Medulla oblongata (tissue), 1 donor: ENCODE data around the gene TARDBP.
"Not testable (repeated sequence)": the region's sequence is repeated elsewhere in the genome, so short reads cannot be mapped to it uniquely, and the experiment has no call there.

ENCODE experiments used
- DNase-seq: peaks from one replicate; pipeline ENCODE4 v3.0.0-alpha.2; 2015; ENCODE audit errors: extremely low spot score

Gene TARDBP

GRCh38 chr1:11059968-11060830, 47.7 kb downstream of the TARDBP start, which contains the start of gene SRM:
Gene SRM (minus strand): TSS chr1:11060018. CDS start chr1:11059943, 75 bp downstream.
- peak; percentile 95 for DNase-seq

GRCh38 chr1:11061652-11062365, 49.4 kb downstream of the TARDBP start:
- DNase-seq, result no peak

- DNase-seq, result no peak
Observed at GRCh38 chr1:11062965-11063401, 50.5 kb downstream of the TARDBP start.

GRCh38 chr1:11063937-11064537, 51.6 kb downstream of the TARDBP start:
- not testable (repeated sequence) for DNase-seq

GRCh38 chr1:11064942-11065341, 52.5 kb downstream of the TARDBP start:
- no peak for DNase-seq

GRCh38 chr1:11065796-11066195, 53.3 kb downstream of the TARDBP start:
- no peak for DNase-seq

GRCh38 chr1:11067716-11068599, 55.5 kb downstream of the TARDBP start:
- DNase-seq, result peak; percentile 42

GRCh38 chr1:11068600-11069473, 56.4 kb downstream of the TARDBP start:
- peak; percentile 61 for DNase-seq

GRCh38 chr1:11070876-11071275, 58.4 kb downstream of the TARDBP start:
- DNase-seq, result no peak

GRCh38 chr1:11071463-11072215, 59.2 kb downstream of the TARDBP start:
- DNase-seq, result no peak

- DNase-seq, result no peak
Observed at GRCh38 chr1:11072216-11072917, 59.9 kb downstream of the TARDBP start.

GRCh38 chr1:11073398-11073797, 60.9 kb downstream of the TARDBP start:
- DNase-seq, result not testable (repeated sequence)
